Erythroblast (primary cell): ENCODE results near the gene ABCC6.

ENCODE experiments used
- GATA1 ChIP-seq: IDR thresholded peaks from 2 replicates; pipeline ENCODE4 v1.6.1; 2011; ENCODE audit warnings: low read depth, mild to moderate bottlenecking, control low read depth, low read length, moderate library complexity
- POLR2A ChIP-seq: IDR thresholded peaks from 2 replicates; pipeline ENCODE4 v1.6.1; 2011; ENCODE audit warnings: mild to moderate bottlenecking, low read length

DNA sequence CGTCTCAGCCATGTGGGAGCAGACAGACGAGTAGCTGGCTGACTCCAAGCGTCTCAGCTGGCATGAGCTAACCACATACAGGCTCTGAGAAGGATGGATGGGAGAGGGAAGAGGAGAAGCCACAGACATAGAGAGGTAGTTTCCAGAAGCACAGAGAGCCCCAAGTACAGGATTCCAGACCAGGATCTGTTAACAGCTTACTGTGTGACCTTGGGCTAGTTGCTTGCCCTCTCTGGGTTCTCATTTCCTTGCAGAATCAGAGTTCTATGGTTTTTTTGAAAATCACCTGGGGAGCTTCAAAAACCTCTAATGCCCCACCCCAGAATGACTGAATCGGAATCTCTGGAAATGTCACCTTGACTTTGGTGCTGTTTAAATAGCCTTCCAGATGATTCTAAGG, 60.2 kb downstream of the ABCC6 start:
- no peak for TF ChIP-seq POLR2A
- TF ChIP-seq GATA1: no peak
